Stomach smooth muscle (tissue), 2 donors: ENCODE results near the gene ZNF90.
A peak's percentile ranks its signal among the peaks of the same experiment; 100 is the strongest.
"Not testable (repeated sequence)": the region's sequence is repeated elsewhere in the genome, so short reads cannot be mapped to it uniquely, and the experiment has no call there.

Source experiments
- H3K27ac ChIP-seq: one replicate; pipeline ENCODE4 v1.7.0; 2013; ENCODE audit warnings: mild to moderate bottlenecking, low read length, inconsistent platforms
- H3K27me3 ChIP-seq, 2 donors: one replicate each; pipeline ENCODE4 v1.7.0; 2013; ENCODE audit warnings: low read length in 2 of 2; ENCODE audit not compliant: insufficient read depth in 2 of 2, control insufficient read depth in 1 of 2
- H3K36me3 ChIP-seq, 2 donors: one replicate each; pipeline ENCODE4 v1.7.0; 2013; ENCODE audit warnings: low read length in 2 of 2; ENCODE audit not compliant: control insufficient read depth in 2 of 2, insufficient read depth in 2 of 2
- H3K4me1 ChIP-seq: one replicate; pipeline ENCODE4 v1.7.0; 2013; ENCODE audit warnings: low read length; ENCODE audit not compliant: control insufficient read depth, insufficient read depth
- H3K4me3 ChIP-seq, 2 donors: one replicate each; pipeline ENCODE4 v1.7.0; 2013; ENCODE audit warnings: low read length in 2 of 2
- H3K9ac ChIP-seq, 2 donors: one replicate each; pipeline ENCODE4 v1.7.0; 2013; ENCODE audit warnings: low read length in 2 of 2, mild to moderate bottlenecking in 1 of 2
- H3K9me3 ChIP-seq, 2 donors: one replicate each; pipeline ENCODE4 v1.7.0; 2013; ENCODE audit warnings: low read length in 2 of 2; ENCODE audit not compliant: control insufficient read depth in 2 of 2
- donor health status: healthy.
- donor health status: Pancreatic carcinoma.

The ZNF90 gene

GRCh38 chr19:20066861-20067260 is 10.9 kb upstream of the ZNF90 start:
- no peak overlapping the region for H3K27ac ChIP-seq
- no peak overlapping the region for H3K9ac ChIP-seq
- H3K4me1 ChIP-seq, result no peaks in the 10 kb centered on the region
- no peaks in the 10 kb centered on the region for H3K9me3 ChIP-seq
- no peaks in the 10 kb centered on the region for H3K36me3 ChIP-seq
- no peak overlapping the region for H3K4me3 ChIP-seq
- H3K27me3 ChIP-seq, result peaks cover 4 to 6% of the 10 kb centered on the region in 2 donors

- H3K9ac ChIP-seq, result no peak overlapping the region
- no peaks in the 10 kb centered on the region for H3K9me3 ChIP-seq
- peaks cover 4 to 6% of the 10 kb centered on the region in 2 donors for H3K27me3 ChIP-seq
- no peaks in the 10 kb centered on the region for H3K36me3 ChIP-seq
- H3K4me1 ChIP-seq, result no peaks in the 10 kb centered on the region
- no peak overlapping the region for H3K4me3 ChIP-seq
- H3K27ac ChIP-seq, result no peak overlapping the region
These were observed 9.9 kb upstream of the ZNF90 start for GRCh38 chr19:20067943-20068342.

GRCh38 chr19:20068559-20068958 is 9.2 kb upstream of the ZNF90 start:
- not testable (repeated sequence) for H3K27me3 ChIP-seq, H3K27ac ChIP-seq, H3K36me3 ChIP-seq, H3K4me1 ChIP-seq, H3K4me3 ChIP-seq, H3K9ac ChIP-seq, H3K9me3 ChIP-seq

GRCh38 chr19:20070691-20071090 is 7.1 kb upstream of the ZNF90 start:
- Histone ChIP-seq H3K9ac (no peak overlapping the region), H3K27ac (no peak overlapping the region), H3K9me3 (no peaks in the 10 kb centered on the region), H3K4me1 (no peaks in the 10 kb centered on the region), H3K27me3 (peaks cover 4 to 6% of the 10 kb centered on the region in 2 donors), H3K36me3 (no peaks in the 10 kb centered on the region), H3K4me3 (no peak overlapping the region)

GRCh38 chr19:20072936-20073335 is 4.9 kb upstream of the ZNF90 start:
- Histone ChIP-seq H3K4me1 (peaks cover 1% of the 10 kb centered on the region), H3K4me3 (no peak overlapping the region), H3K27me3 (peaks cover under 1 to 1% of the 10 kb centered on the region in 2 donors), H3K27ac (no peak overlapping the region), H3K9me3 (no peaks in the 10 kb centered on the region), H3K36me3 (no peaks in the 10 kb centered on the region), H3K9ac (no peak overlapping the region)

GRCh38 chr19:20078581-20079031 is 806 bp downstream of the ZNF90 start:
- Histone ChIP-seq H3K27me3 (no peaks in the 10 kb centered on the region), H3K9me3 (no peaks in the 10 kb centered on the region), H3K4me1 (peaks cover 10% of the 10 kb centered on the region), H3K27ac (no peak overlapping the region), H3K4me3 (peak overlapping the region; percentile 81 to 95), H3K36me3 (no peaks in the 10 kb centered on the region), H3K9ac (peak overlapping the region; percentile 62 to 66)

GRCh38 chr19:20079476-20079875 is 1.7 kb downstream of the ZNF90 start:
- H3K27me3 ChIP-seq, result no peaks in the 10 kb centered on the region
- H3K36me3 ChIP-seq, result no peaks in the 10 kb centered on the region
- peaks cover 10% of the 10 kb centered on the region for H3K4me1 ChIP-seq
- no peaks in the 10 kb centered on the region for H3K9me3 ChIP-seq
- no peak overlapping the region for H3K27ac ChIP-seq
- H3K9ac ChIP-seq, result no peak overlapping the region
- peak overlapping the region in 1 of 2 donors; percentile 95 for H3K4me3 ChIP-seq

GRCh38 chr19:20080656-20081055 is 2.9 kb downstream of the ZNF90 start:
- H3K9ac ChIP-seq, result no peak overlapping the region
- no peaks in the 10 kb centered on the region for H3K27me3 ChIP-seq
- H3K9me3 ChIP-seq, result no peaks in the 10 kb centered on the region
- no peak overlapping the region for H3K27ac ChIP-seq
- no peaks in the 10 kb centered on the region for H3K36me3 ChIP-seq
- H3K4me1 ChIP-seq, result peaks cover 10% of the 10 kb centered on the region
- no peak overlapping the region for H3K4me3 ChIP-seq

GRCh38 chr19:20082232-20082833 is 4.5 kb downstream of the ZNF90 start:
- not testable (repeated sequence) for H3K27ac ChIP-seq, H3K9ac ChIP-seq, H3K27me3 ChIP-seq, H3K4me3 ChIP-seq, H3K4me1 ChIP-seq, H3K9me3 ChIP-seq, H3K36me3 ChIP-seq

GRCh38 chr19:20082876-20083275 is 5.1 kb downstream of the ZNF90 start:
- not testable (repeated sequence) for H3K27ac ChIP-seq, H3K9ac ChIP-seq, H3K4me1 ChIP-seq, H3K36me3 ChIP-seq, H3K27me3 ChIP-seq, H3K9me3 ChIP-seq, H3K4me3 ChIP-seq

GRCh38 chr19:20102097-20102496 is 24.3 kb downstream of the ZNF90 start:
- Histone ChIP-seq H3K9me3 (peaks cover 3 to 10% of the 10 kb centered on the region in 2 donors), H3K27ac (no peak overlapping the region), H3K4me1 (no peaks in the 10 kb centered on the region), H3K27me3 (no peaks in the 10 kb centered on the region), H3K36me3 (peaks cover 0 to 2% of the 10 kb centered on the region in 2 donors), H3K4me3 (no peak overlapping the region), H3K9ac (no peak overlapping the region)
